GM12865 (cell line): Measurements from ENCODE around the gene ASTN2.

Source experiments
- DNase-seq: peaks from one replicate; pipeline ENCODE4 v3.0.0; 2010; ENCODE audit warnings: low read depth
- H3K4me3 ChIP-seq: 2 replicates; pipeline ENCODE4 v1.5.1; 2011; ENCODE audit warnings: mild to moderate bottlenecking, low read depth, low read length, control low read depth
- TF ChIP-seq, protein P1 (sequence below): IDR thresholded peaks from 2 replicates; pipeline ENCODE4 v1.5.1; 2011; ENCODE audit warnings: low read length, control low read depth, low read depth, inconsistent platforms; ENCODE audit not compliant: insufficient read depth; ENCODE audit errors: missing control alignments

The ASTN2 gene

DNA sequence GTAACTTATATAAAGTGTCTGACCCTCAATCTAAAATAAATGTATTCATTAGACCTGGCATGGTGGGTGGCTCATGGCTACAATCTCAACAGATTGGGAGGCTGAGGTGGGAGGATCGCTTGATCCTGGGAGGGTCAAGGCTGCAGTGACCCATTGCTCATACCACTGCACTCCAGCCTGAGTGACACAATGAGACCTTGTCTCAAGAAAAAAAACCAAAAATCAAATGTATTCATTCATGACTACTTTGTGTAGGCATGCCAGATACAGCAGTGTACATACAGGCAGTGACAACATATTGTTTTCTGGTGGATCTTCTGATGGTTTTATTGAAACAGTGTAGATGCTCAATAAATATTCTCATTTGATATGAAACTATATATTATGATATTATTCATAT is 526.8 kb downstream of the ASTN2 start:
- no peak overlapping the region for H3K4me3 ChIP-seq
- TF ChIP-seq, protein P1, sequence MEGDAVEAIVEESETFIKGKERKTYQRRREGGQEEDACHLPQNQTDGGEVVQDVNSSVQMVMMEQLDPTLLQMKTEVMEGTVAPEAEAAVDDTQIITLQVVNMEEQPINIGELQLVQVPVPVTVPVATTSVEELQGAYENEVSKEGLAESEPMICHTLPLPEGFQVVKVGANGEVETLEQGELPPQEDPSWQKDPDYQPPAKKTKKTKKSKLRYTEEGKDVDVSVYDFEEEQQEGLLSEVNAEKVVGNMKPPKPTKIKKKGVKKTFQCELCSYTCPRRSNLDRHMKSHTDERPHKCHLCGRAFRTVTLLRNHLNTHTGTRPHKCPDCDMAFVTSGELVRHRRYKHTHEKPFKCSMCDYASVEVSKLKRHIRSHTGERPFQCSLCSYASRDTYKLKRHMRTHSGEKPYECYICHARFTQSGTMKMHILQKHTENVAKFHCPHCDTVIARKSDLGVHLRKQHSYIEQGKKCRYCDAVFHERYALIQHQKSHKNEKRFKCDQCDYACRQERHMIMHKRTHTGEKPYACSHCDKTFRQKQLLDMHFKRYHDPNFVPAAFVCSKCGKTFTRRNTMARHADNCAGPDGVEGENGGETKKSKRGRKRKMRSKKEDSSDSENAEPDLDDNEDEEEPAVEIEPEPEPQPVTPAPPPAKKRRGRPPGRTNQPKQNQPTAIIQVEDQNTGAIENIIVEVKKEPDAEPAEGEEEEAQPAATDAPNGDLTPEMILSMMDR: no peak
- DNase-seq: no peak

DNA sequence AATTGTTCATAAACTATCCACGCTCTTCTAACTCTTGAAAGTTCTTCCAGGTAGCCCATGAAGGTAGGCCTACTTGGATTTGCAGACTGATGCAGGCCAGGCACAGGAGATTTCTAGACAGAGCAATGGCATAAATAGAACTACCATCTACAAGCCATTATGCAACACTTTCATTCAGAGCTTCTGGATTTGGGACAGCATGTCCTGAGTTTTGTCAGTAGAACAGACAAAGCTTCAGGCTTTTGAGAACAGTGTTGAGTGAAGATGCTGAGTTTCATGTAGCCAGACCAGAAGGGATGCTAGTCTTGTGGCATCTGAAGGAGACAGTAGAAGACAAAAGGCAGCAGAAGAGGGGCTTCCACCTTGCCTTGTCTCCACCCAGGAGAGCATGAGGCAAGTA is 531.2 kb downstream of the ASTN2 start:
- H3K4me3 ChIP-seq: no peak overlapping the region
- TF ChIP-seq, protein P1: no peak
- DNase-seq: no peak

DNA sequence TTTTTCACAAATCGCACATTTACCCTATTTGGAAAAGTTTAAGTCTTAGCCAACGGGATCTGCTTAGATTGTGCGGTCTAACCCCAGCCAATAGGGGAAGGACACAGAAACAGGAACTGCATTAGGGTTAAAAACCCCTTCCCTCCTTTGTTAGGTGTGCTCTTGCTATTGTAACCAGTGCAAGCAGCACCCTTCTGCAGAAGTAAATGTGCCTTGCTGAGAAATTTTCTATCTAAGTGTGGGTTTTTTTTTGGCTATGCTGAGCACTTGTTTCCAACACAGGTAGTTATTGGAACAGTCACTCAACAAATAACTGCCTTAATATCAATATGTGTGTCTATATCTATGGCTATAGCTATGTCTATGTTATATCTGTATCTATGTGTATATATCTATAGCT is 537.8 kb downstream of the ASTN2 start:
- no peak overlapping the region for H3K4me3 ChIP-seq
- TF ChIP-seq, protein P1: no peak
- no peak for DNase-seq

DNA sequence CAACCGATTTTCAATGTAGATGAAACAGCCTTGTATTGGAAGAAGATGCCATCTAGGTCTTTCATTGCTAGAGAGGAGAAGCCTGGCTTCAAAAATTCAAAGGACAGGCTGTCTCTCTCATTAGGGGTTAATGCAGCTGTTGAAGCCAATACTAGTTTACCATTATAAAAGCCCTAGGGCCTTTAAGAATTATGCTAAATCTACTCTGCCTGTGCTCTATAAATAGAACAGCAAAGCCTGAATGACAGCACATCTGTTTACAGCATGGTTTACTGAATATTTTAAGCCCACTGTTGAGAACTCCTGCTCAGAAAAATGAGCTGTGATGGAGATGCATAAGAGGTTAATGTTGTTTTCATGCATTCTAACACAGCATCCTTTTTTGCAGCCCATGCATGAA is 539.3 kb downstream of the ASTN2 start:
- no peak for DNase-seq
- TF ChIP-seq, protein P1: no peak
- no peak overlapping the region for H3K4me3 ChIP-seq

- no peak overlapping the region for H3K4me3 ChIP-seq
- TF ChIP-seq, protein P1: no peak
- DNase-seq: no peak
Measured at GRCh38 chr9:116873937-116874914, 540.6 kb downstream of the ASTN2 start.

DNA sequence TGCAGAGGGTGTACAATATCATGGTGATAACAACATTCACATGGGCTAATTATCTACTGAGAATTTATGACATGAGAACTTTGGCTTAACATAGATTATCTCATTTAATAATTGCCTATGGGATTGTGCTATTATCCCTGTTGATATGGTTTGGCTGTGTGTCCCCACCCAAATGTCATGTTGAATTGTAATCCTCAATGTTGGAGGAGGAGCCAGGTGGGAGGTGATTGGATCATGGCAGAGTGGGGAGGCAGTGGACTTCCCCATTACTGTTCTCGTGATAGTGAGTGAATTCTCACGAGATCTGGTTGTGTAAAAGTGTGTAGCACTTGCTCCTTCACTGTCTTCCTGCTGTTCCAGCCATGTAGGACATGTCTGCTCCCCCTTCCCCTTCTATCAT is 541.4 kb downstream of the ASTN2 start:
- TF ChIP-seq, protein P1: no peak
- DNase-seq: no peak
- no peak overlapping the region for H3K4me3 ChIP-seq
